HG03442 (cell line): Measurements from ENCODE around the gene ZFYVE26.
"Not testable (repeated sequence)": the region's sequence is repeated elsewhere in the genome, so short reads cannot be mapped to it uniquely, and the experiment has no call there.

ENCODE experiments used
- ATAC-seq: cut with Tn5 transposase; IDR thresholded peaks from one replicate; pipeline ENCODE4 v1.9.1; 2021; ENCODE audit warnings: mild to moderate bottlenecking, moderate library complexity; ENCODE audit not compliant: unreplicated experiment

ZFYVE26 gene

GRCh38 chr14:67816326-67817002 is at the start of gene ZFYVE26:
Gene ZFYVE26, minus strand, starts transcription at chr14:67816590. Its CDS starts 627 bp downstream, at chr14:67815963.
- peak; percentile 86 for ATAC-seq

- no peak for ATAC-seq
Measured at GRCh38 chr14:67863223-67863622, 46.8 kb upstream of the ZFYVE26 start.

- no peak for ATAC-seq
Measured at GRCh38 chr14:67859169-67859749, 42.9 kb upstream of the ZFYVE26 start.

GRCh38 chr14:67857778-67858350 is 41.5 kb upstream of the ZFYVE26 start:
- ATAC-seq = no peak

- ATAC-seq = no peak
Measured at GRCh38 chr14:67856827-67857226, 40.4 kb upstream of the ZFYVE26 start.

GRCh38 chr14:67853715-67854114 is 37.3 kb upstream of the ZFYVE26 start:
- no peak for ATAC-seq

GRCh38 chr14:67852926-67853604 is 36.7 kb upstream of the ZFYVE26 start:
- no peak for ATAC-seq

- ATAC-seq = no peak
Measured at GRCh38 chr14:67851785-67852410, 35.5 kb upstream of the ZFYVE26 start.

GRCh38 chr14:67850066-67850830 is 33.9 kb upstream of the ZFYVE26 start:
- ATAC-seq = no peak

GRCh38 chr14:67846029-67846610 is 29.7 kb upstream of the ZFYVE26 start:
- ATAC-seq = no peak

GRCh38 chr14:67837011-67837624 is 20.7 kb upstream of the ZFYVE26 start:
- ATAC-seq = no peak

- no peak for ATAC-seq
Measured at GRCh38 chr14:67835596-67835995, 19.2 kb upstream of the ZFYVE26 start.

- ATAC-seq = no peak
Measured at GRCh38 chr14:67833403-67833802, 17.0 kb upstream of the ZFYVE26 start.

GRCh38 chr14:67831113-67831512 is 14.7 kb upstream of the ZFYVE26 start:
- no peak for ATAC-seq

- no peak for ATAC-seq
Measured at GRCh38 chr14:67821121-67821520, 4.7 kb upstream of the ZFYVE26 start.

- ATAC-seq = no peak
Measured at GRCh38 chr14:67820428-67820971, 4.1 kb upstream of the ZFYVE26 start.

GRCh38 chr14:67819563-67820421 is 3.4 kb upstream of the ZFYVE26 start, which contains the start of gene RAD51B:
Gene RAD51B, plus strand, starts transcription at chr14:67819779.
- peak; percentile 54 for ATAC-seq

GRCh38 chr14:67818476-67818875 is 2.1 kb upstream of the ZFYVE26 start:
- not testable (repeated sequence) for ATAC-seq
